HEK293 (cell line): ENCODE data around the gene ZNF878.

ENCODE experiments used
- BCL11B ChIP-seq: fragments of 450-650 bp; formaldehyde crosslinking; IDR thresholded peaks from 2 replicates; pipeline ENCODE4 v1.5.1; 2016; ENCODE audit warnings: low read depth, missing biosample characterization, missing genetic modification characterization
- EGR2 ChIP-seq: fragments of 450-650 bp; formaldehyde crosslinking; IDR thresholded peaks from 2 replicates; pipeline ENCODE4 v1.5.1; 2016; ENCODE audit warnings: low read depth, missing biosample characterization, missing genetic modification characterization
- GLI2 ChIP-seq: fragments of 450-650 bp; formaldehyde crosslinking; IDR thresholded peaks from 2 replicates; pipeline ENCODE4; 2017; ENCODE audit warnings: missing biosample characterization, missing genetic modification characterization, low read depth, borderline replicate concordance
- GLIS1 ChIP-seq: fragments of 450-650 bp; formaldehyde crosslinking; IDR thresholded peaks from 2 replicates; pipeline ENCODE4 v1.5.1; 2016; ENCODE audit warnings: missing biosample characterization, missing genetic modification characterization
- KLF7 ChIP-seq: fragments of 450-650 bp; formaldehyde crosslinking; IDR thresholded peaks from 2 replicates; pipeline ENCODE4 v1.5.1; 2016; ENCODE audit warnings: missing biosample characterization, missing genetic modification characterization, borderline replicate concordance
- SP3 ChIP-seq: fragments of 450-650 bp; formaldehyde crosslinking; IDR thresholded peaks from 2 replicates; pipeline ENCODE4 v1.5.1; 2016; ENCODE audit warnings: missing biosample characterization, missing genetic modification characterization
- SP7 ChIP-seq: fragments of 450-650 bp; formaldehyde crosslinking; IDR thresholded peaks from 2 replicates; pipeline ENCODE4 v1.5.1; 2016; ENCODE audit warnings: missing biosample characterization, missing genetic modification characterization
- YY2 ChIP-seq: fragments of 450-650 bp; formaldehyde crosslinking; IDR thresholded peaks from 2 replicates; pipeline ENCODE4 v1.5.1; 2016; ENCODE audit warnings: missing biosample characterization, missing genetic modification characterization
- ZBTB7A ChIP-seq: fragments of 450-650 bp; formaldehyde crosslinking; IDR thresholded peaks from 2 replicates; pipeline ENCODE4 v1.5.1; 2016; ENCODE audit warnings: low read depth, missing biosample characterization, missing genetic modification characterization
- ZNF114 ChIP-seq: fragments of 450-650 bp; formaldehyde crosslinking; IDR thresholded peaks from 2 replicates; pipeline ENCODE4 v1.5.0; 2017; ENCODE audit warnings: missing biosample characterization, missing genetic modification characterization
- ZNF133 ChIP-seq: fragments of 450-650 bp; formaldehyde crosslinking; IDR thresholded peaks from 2 replicates; pipeline ENCODE4 v1.5.1; 2016; ENCODE audit warnings: missing biosample characterization, missing genetic modification characterization
- ZNF157 ChIP-seq: fragments of 450-650 bp; formaldehyde crosslinking; IDR thresholded peaks from 2 replicates; pipeline ENCODE4 v1.5.1; 2016; ENCODE audit warnings: missing biosample characterization, missing genetic modification characterization
- ZNF169 ChIP-seq: fragments of 450-650 bp; formaldehyde crosslinking; IDR thresholded peaks from 2 replicates; pipeline ENCODE4 v1.5.1; 2016; ENCODE audit warnings: missing biosample characterization, missing genetic modification characterization
- ZNF202 ChIP-seq: fragments of 450-650 bp; formaldehyde crosslinking; IDR thresholded peaks from 2 replicates; pipeline ENCODE4 v1.5.1; 2016; ENCODE audit warnings: missing biosample characterization, missing genetic modification characterization, borderline replicate concordance
- ZNF211 ChIP-seq: fragments of 450-650 bp; formaldehyde crosslinking; IDR thresholded peaks from 2 replicates; pipeline ENCODE4 v1.5.1; 2016; ENCODE audit warnings: low read depth, missing biosample characterization, missing genetic modification characterization
- ZNF223 ChIP-seq: fragments of 450-650 bp; formaldehyde crosslinking; IDR thresholded peaks from 2 replicates; pipeline ENCODE4 v1.5.1; 2016; ENCODE audit warnings: missing biosample characterization, missing genetic modification characterization
- ZNF266 ChIP-seq: fragments of 450-650 bp; formaldehyde crosslinking; IDR thresholded peaks from 2 replicates; pipeline ENCODE4 v1.5.1; 2016; ENCODE audit warnings: missing biosample characterization, missing genetic modification characterization, low read depth
- ZNF335 ChIP-seq: fragments of 450-650 bp; formaldehyde crosslinking; conservative IDR thresholded peaks from 2 replicates; pipeline ENCODE4 v1.5.1; 2016; ENCODE audit warnings: missing biosample characterization, missing genetic modification characterization
- ZNF423 ChIP-seq: fragments of 450-650 bp; formaldehyde crosslinking; IDR thresholded peaks from 2 replicates; pipeline ENCODE4 v1.5.1; 2016; ENCODE audit warnings: missing biosample characterization, missing genetic modification characterization
- ZNF585B ChIP-seq: fragments of 450-650 bp; formaldehyde crosslinking; IDR thresholded peaks from 2 replicates; pipeline ENCODE4 v1.5.1; 2016; ENCODE audit warnings: missing biosample characterization, missing genetic modification characterization
- ZNF621 ChIP-seq: fragments of 450-650 bp; formaldehyde crosslinking; IDR thresholded peaks from 2 replicates; pipeline ENCODE4 v1.5.1; 2017; ENCODE audit warnings: missing biosample characterization, missing genetic modification characterization
- ZNF624 ChIP-seq: fragments of 450-650 bp; formaldehyde crosslinking; IDR thresholded peaks from 2 replicates; pipeline ENCODE4 v1.5.1; 2017; ENCODE audit warnings: missing biosample characterization, missing genetic modification characterization
- ZNF658 ChIP-seq: fragments of 450-650 bp; formaldehyde crosslinking; IDR thresholded peaks from 2 replicates; pipeline ENCODE4; 2016; ENCODE audit warnings: missing biosample characterization, missing genetic modification characterization
- ZNF664 ChIP-seq: fragments of 450-650 bp; formaldehyde crosslinking; IDR thresholded peaks from 2 replicates; pipeline ENCODE4 v1.5.1; 2016; ENCODE audit warnings: missing biosample characterization, missing genetic modification characterization
- ZNF792 ChIP-seq: fragments of 450-650 bp; formaldehyde crosslinking; IDR thresholded peaks from 2 replicates; pipeline ENCODE4 v1.5.1; 2016; ENCODE audit warnings: missing biosample characterization, missing genetic modification characterization
- ZNF843 ChIP-seq: fragments of 450-650 bp; formaldehyde crosslinking; IDR thresholded peaks from 2 replicates; pipeline ENCODE4 v1.5.1; 2016; ENCODE audit warnings: missing biosample characterization, missing genetic modification characterization
- TF ChIP-seq, protein P1 (sequence below): fragments of 450-650 bp; IDR thresholded peaks from 2 replicates; pipeline ENCODE4 v1.5.1; 2018; ENCODE audit warnings: missing biosample characterization, missing genetic modification characterization
- TF ChIP-seq, protein P2 (sequence below): fragments of 450-650 bp; formaldehyde crosslinking; IDR thresholded peaks from 2 replicates; pipeline ENCODE4 v1.5.1; 2016; ENCODE audit warnings: missing biosample characterization, missing genetic modification characterization
- TF ChIP-seq, protein P3 (sequence below): fragments of 450-650 bp; formaldehyde crosslinking; IDR thresholded peaks from 2 replicates; pipeline ENCODE4 v1.5.1; 2017; ENCODE audit warnings: missing biosample characterization, missing genetic modification characterization
- TF ChIP-seq, protein P4 (sequence below): fragments of 450-650 bp; formaldehyde crosslinking; optimal IDR thresholded peaks from 2 replicates; pipeline ENCODE3; 2016; ENCODE audit warnings: missing biosample characterization, mild to moderate bottlenecking, missing genetic modification characterization
- TF ChIP-seq, protein P5 (sequence below): fragments of 450-650 bp; formaldehyde crosslinking; IDR thresholded peaks from 2 replicates; pipeline ENCODE4 v1.5.1; 2016; ENCODE audit warnings: missing biosample characterization, missing genetic modification characterization
- TF ChIP-seq, protein P6 (sequence below): fragments of 450-650 bp; formaldehyde crosslinking; IDR thresholded peaks from 2 replicates; pipeline ENCODE4 v1.5.1; 2017; ENCODE audit warnings: missing biosample characterization, missing genetic modification characterization
- TF ChIP-seq, protein P7 (sequence below): fragments of 450-650 bp; formaldehyde crosslinking; IDR thresholded peaks from 2 replicates; pipeline ENCODE4 v1.5.1; 2016; ENCODE audit warnings: missing biosample characterization, missing genetic modification characterization

The ZNF878 gene

DNA sequence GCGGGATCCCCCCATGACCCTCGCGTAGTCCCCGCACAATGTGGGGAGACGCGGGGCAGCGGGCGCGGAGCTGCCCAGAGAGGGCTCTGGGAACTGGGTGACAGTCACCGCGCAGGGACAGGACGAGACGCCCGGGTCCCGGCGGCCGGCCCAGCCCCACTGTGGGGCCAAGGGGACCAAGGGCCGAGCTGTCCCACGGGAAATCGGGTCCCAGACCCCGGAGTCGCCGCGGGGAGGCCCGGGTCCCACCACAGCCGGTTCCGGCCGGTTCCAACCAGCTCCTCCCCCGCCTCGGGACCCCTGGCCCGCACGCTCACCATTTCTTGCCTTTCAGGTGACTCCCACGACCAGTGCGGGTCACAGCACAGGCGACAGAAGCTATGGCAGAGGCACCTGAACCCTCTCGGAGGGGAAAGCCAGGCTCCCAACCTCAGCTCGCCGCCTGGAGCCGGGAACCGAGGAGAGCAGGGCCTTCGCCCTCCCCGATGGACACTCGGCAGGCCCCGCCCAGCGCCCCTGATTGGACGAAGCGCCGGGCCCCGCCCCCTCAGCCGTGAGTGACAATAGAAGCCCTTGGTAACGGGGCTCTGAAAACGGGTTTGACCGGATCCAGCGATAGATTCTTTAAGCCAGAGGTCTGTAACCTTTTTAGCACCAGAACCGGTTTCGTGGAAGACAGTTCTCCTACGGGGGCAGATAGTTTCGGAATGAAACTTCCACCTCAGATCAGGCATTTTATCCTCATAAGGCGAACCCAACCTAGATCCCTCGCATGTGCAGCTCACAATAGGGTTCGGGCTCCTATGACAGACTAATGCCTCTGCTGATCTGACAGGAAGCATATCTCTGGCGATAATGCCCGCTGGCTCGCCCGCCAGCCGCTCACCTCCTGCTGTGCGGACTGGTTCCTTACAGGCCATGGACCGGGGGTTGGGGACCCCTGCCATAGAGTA lies 17.3 kb downstream of the ZNF878 start, which contains the start of gene ZNF433 (continued):
- TF ChIP-seq, protein P1, sequence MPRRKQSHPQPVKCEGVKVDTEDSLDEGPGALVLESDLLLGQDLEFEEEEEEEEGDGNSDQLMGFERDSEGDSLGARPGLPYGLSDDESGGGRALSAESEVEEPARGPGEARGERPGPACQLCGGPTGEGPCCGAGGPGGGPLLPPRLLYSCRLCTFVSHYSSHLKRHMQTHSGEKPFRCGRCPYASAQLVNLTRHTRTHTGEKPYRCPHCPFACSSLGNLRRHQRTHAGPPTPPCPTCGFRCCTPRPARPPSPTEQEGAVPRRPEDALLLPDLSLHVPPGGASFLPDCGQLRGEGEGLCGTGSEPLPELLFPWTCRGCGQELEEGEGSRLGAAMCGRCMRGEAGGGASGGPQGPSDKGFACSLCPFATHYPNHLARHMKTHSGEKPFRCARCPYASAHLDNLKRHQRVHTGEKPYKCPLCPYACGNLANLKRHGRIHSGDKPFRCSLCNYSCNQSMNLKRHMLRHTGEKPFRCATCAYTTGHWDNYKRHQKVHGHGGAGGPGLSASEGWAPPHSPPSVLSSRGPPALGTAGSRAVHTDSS (tag by site-specific recombination), result no peak
- TF ChIP-seq GLIS1 (tag by site-specific recombination) (peak; percentile 42), ZNF585B (tag by site-specific recombination) (no peak), ZNF202 (no peak), YY2 (tag by site-specific recombination) (no peak), ZNF266 (tag by site-specific recombination) (no peak), ZNF423 (tag by site-specific recombination) (no peak), ZNF223 (no peak), ZNF335 (tag by site-specific recombination) (peak; percentile 85), GLI2 (tag by site-specific recombination) (no peak), ZNF169 (tag by site-specific recombination) (no peak), ZNF658 (tag by site-specific recombination) (no peak), ZNF624 (tag by site-specific recombination) (no peak), ZNF211 (no peak), ZNF664 (tag by site-specific recombination) (no peak), ZNF114 (tag by site-specific recombination) (no peak), ZNF792 (tag by site-specific recombination) (no peak), KLF7 (tag by site-specific recombination) (no peak), ZBTB7A (tag by site-specific recombination) (no peak), SP3 (tag by site-specific recombination) (peak; percentile 71), SP7 (tag by site-specific recombination) (peak; percentile 59; the same call in 1 of the 2 replicates), ZNF843 (tag by site-specific recombination) (no peak), EGR2 (no peak), ZNF621 (tag by site-specific recombination) (no peak), ZNF133 (no peak), ZNF157 (tag by site-specific recombination) (no peak), BCL11B (tag by site-specific recombination) (0 out of 2 replicates have a peak, but pooled peaks have one; percentile 25)
- TF ChIP-seq, protein P2, sequence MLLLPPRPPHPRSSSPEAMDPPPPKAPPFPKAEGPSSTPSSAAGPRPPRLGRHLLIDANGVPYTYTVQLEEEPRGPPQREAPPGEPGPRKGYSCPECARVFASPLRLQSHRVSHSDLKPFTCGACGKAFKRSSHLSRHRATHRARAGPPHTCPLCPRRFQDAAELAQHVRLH (tag by site-specific recombination), result no peak; the same call in 1 of the 2 replicates
- TF ChIP-seq, protein P3, sequence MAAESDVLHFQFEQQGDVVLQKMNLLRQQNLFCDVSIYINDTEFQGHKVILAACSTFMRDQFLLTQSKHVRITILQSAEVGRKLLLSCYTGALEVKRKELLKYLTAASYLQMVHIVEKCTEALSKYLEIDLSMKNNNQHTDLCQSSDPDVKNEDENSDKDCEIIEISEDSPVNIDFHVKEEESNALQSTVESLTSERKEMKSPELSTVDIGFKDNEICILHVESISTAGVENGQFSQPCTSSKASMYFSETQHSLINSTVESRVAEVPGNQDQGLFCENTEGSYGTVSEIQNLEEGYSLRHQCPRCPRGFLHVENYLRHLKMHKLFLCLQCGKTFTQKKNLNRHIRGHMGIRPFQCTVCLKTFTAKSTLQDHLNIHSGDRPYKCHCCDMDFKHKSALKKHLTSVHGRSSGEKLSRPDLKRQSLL, result no peak
- TF ChIP-seq, protein P4, sequence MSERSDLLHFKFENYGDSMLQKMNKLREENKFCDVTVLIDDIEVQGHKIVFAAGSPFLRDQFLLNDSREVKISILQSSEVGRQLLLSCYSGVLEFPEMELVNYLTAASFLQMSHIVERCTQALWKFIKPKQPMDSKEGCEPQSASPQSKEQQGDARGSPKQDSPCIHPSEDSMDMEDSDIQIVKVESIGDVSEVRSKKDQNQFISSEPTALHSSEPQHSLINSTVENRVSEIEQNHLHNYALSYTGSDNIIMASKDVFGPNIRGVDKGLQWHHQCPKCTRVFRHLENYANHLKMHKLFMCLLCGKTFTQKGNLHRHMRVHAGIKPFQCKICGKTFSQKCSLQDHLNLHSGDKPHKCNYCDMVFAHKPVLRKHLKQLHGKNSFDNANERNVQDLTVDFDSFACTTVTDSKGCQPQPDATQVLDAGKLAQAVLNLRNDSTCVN (tag by site-specific recombination), result peak; percentile 28
- TF ChIP-seq, protein P5, sequence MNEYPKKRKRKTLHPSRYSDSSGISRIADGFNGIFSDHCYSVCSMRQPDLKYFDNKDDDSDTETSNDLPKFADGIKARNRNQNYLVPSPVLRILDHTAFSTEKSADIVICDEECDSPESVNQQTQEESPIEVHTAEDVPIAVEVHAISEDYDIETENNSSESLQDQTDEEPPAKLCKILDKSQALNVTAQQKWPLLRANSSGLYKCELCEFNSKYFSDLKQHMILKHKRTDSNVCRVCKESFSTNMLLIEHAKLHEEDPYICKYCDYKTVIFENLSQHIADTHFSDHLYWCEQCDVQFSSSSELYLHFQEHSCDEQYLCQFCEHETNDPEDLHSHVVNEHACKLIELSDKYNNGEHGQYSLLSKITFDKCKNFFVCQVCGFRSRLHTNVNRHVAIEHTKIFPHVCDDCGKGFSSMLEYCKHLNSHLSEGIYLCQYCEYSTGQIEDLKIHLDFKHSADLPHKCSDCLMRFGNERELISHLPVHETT (tag by site-specific recombination), result no peak
- TF ChIP-seq, protein P6, sequence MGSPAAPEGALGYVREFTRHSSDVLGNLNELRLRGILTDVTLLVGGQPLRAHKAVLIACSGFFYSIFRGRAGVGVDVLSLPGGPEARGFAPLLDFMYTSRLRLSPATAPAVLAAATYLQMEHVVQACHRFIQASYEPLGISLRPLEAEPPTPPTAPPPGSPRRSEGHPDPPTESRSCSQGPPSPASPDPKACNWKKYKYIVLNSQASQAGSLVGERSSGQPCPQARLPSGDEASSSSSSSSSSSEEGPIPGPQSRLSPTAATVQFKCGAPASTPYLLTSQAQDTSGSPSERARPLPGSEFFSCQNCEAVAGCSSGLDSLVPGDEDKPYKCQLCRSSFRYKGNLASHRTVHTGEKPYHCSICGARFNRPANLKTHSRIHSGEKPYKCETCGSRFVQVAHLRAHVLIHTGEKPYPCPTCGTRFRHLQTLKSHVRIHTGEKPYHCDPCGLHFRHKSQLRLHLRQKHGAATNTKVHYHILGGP (tag by site-specific recombination), result no peak
- TF ChIP-seq, protein P7, sequence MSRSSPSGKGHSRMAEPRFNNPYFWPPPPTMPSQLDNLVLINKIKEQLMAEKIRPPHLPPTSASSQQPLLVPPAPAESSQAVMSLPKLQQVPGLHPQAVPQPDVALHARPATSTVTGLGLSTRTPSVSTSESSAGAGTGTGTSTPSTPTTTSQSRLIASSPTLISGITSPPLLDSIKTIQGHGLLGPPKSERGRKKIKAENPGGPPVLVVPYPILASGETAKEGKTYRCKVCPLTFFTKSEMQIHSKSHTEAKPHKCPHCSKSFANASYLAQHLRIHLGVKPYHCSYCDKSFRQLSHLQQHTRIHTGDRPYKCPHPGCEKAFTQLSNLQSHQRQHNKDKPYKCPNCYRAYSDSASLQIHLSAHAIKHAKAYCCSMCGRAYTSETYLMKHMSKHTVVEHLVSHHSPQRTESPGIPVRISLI (tag by site-specific recombination), result no peak
